Stimulated activated CD4-positive, alpha-beta T cell treated with anti-CD3 and anti-CD28 coated beads, Interleukin-2, amount 100 ng/mL, for 4 hours (primary cell): ENCODE data around the gene CCDC40.
"Not testable (repeated sequence)": the region's sequence is repeated elsewhere in the genome, so short reads cannot be mapped to it uniquely, and the experiment has no call there.

Source experiments
- DNase-seq: peaks from one replicate; pipeline ENCODE4 v3.0.0-alpha.2; 2020; ENCODE audit warnings: low read depth

The CCDC40 gene

GRCh38 chr17:80023481-80024205, 12.8 kb upstream of the CCDC40 start:
- DNase-seq = no peak

- DNase-seq = no peak
Observed at GRCh38 chr17:80024206-80024972, 12.1 kb upstream of the CCDC40 start.

- no peak for DNase-seq
Observed at GRCh38 chr17:80025140-80025539, 11.3 kb upstream of the CCDC40 start.

GRCh38 chr17:80025796-80026195, 10.6 kb upstream of the CCDC40 start:
- no peak for DNase-seq

GRCh38 chr17:80026359-80027042, 9.9 kb upstream of the CCDC40 start:
- DNase-seq = no peak

GRCh38 chr17:80027043-80027435, 9.4 kb upstream of the CCDC40 start:
- DNase-seq = no peak

GRCh38 chr17:80028030-80028429, 8.4 kb upstream of the CCDC40 start:
- DNase-seq = no peak

- DNase-seq = no peak
Observed at GRCh38 chr17:80029258-80029974, 7.0 kb upstream of the CCDC40 start.

GRCh38 chr17:80030730-80031410, 5.6 kb upstream of the CCDC40 start:
- DNase-seq = no peak

- DNase-seq = no peak
Observed at GRCh38 chr17:80031691-80032430, 4.6 kb upstream of the CCDC40 start.

GRCh38 chr17:80032614-80033171, 3.7 kb upstream of the CCDC40 start:
- DNase-seq = no peak

GRCh38 chr17:80033840-80034239, 2.6 kb upstream of the CCDC40 start:
- DNase-seq = no peak

GRCh38 chr17:80034791-80035686, 1.4 kb upstream of the CCDC40 start:
- peak; percentile 13 for DNase-seq

GRCh38 chr17:80035687-80035936, 830 bp upstream of the CCDC40 start, which contains the start of gene TBC1D16:
TBC1D16 (minus strand) TSS chr17:80035872; CDS start chr17:80013547, 22,325 bp downstream.
- no peak for DNase-seq

- no peak for DNase-seq
Observed at GRCh38 chr17:80036715-80037477, 454 bp downstream of the CCDC40 start.

GRCh38 chr17:80043963-80044362, 7.5 kb downstream of the CCDC40 start:
- DNase-seq = no peak

GRCh38 chr17:80045703-80046102, 9.3 kb downstream of the CCDC40 start:
- no peak for DNase-seq

- DNase-seq = not testable (repeated sequence)
Observed at GRCh38 chr17:80046709-80047108, 10.3 kb downstream of the CCDC40 start.

- no peak for DNase-seq
Observed at GRCh38 chr17:80047176-80047575, 10.7 kb downstream of the CCDC40 start.
